Tibial nerve (tissue), 4 donors: Measurements from ENCODE around the gene EPB41L4B. TPM values are rescaled to one million over a fixed set of nuclear protein-coding genes. Genes with fewer than 3 reads are reported as not detected.

Source experiments
- DNase-seq, 2 donors: peaks; one replicate each; pipeline ENCODE4 v3.0.0-alpha.2; 2019; ENCODE audit warnings: low spot score in 2 of 2
- H3K27ac ChIP-seq, 4 donors: fragments of 200-600 bp; sonication (generic) in 3 of 4; one replicate each; pipeline ENCODE4 v1.5.1; 2017 to 2019; ENCODE audit warnings: mild to moderate bottlenecking in 1 of 4
- H3K27me3 ChIP-seq, 2 donors: fragments of 200-600 bp; sonication (generic) in 1 of 2; one replicate each; pipeline versions ENCODE4 v1.5.1 to v1.6.0; 2017 to 2019
- H3K36me3 ChIP-seq, 3 donors: fragments of 200-600 bp; sonication (generic); one replicate each; pipeline ENCODE4 v1.5.1; 2018 to 2019
- H3K4me1 ChIP-seq, 4 donors: fragments of 200-600 bp; sonication (generic) in 3 of 4; one replicate each; pipeline ENCODE4 v1.5.1; 2017 to 2019
- H3K4me3 ChIP-seq, 4 donors: fragments of 200-600 bp; sonication (generic) in 3 of 4; one replicate each; pipeline ENCODE4 v1.5.1; 2017 to 2019; ENCODE audit warnings: mild to moderate bottlenecking in 1 of 4, moderate library complexity in 1 of 4
- H3K9me3 ChIP-seq, 4 donors: fragments of 200-600 bp; sonication (generic) in 3 of 4; one replicate each; pipeline ENCODE4 v1.5.1; 2017 to 2019
- CTCF ChIP-seq, 5 experiments: fragments of 200-600 bp in 3 of 5; fragments of 450-650 bp in 2 of 5; sonication (generic) in 3 of 5; IDR thresholded peaks; one replicate each; pipeline ENCODE4 v1.5.1; 2016 to 2019; ENCODE audit warnings: antibody characterized with exemption in 5 of 5, mild to moderate bottlenecking in 3 of 5, moderate library complexity in 2 of 5
- EP300 ChIP-seq, 2 donors: sonication (generic); formaldehyde crosslinking; IDR thresholded peaks; one replicate each; pipeline ENCODE4 v1.6.1; 2017; ENCODE audit warnings: antibody characterized with exemption in 2 of 2, mild to moderate bottlenecking in 1 of 2
- POLR2A ChIP-seq, 2 donors: fragments of 450-650 bp; IDR thresholded peaks; one replicate each; pipeline ENCODE4 v1.6.1; 2017; ENCODE audit warnings: antibody characterized with exemption in 2 of 2, mild to moderate bottlenecking in 2 of 2, moderate library complexity in 2 of 2
- WGBS, 2 donors: methylation state at CpG; one replicate each; pipeline ENCODE4 v1.1.5; 2018; 5-methylcytosine and 5-hydroxymethylcytosine counted together
- total RNA-seq, 4 donors: library from RNA; depleted of rRNA; stranded (reverse); fragments of >200 nt; gene quantifications; one replicate each; pipeline ENCODE4 v1.1.0, GENCODE V29; 2016

Gene EPB41L4B
- total RNA-seq, 4 donors from 2014 or later, result 14.7 to 28.0 (median 19.1) TPM

- DNase-seq, result no peak
- 78 to 82% methylated on average over 3 of the region's 3 CpGs for WGBS, 2 donors
These were observed 47.0 kb downstream of the EPB41L4B start for GRCh38 chr9:109273869-109274268.

GRCh38 chr9:109272745-109273144 lies 48.1 kb downstream of the EPB41L4B start:
- H3K4me1 ChIP-seq, result peaks cover 0 to 14% (median 3%) of the 10 kb centered on the region in 4 donors
- TF ChIP-seq CTCF (IDR thresholded peaks at IDR 0.05), result no peak
- TF ChIP-seq EP300 (IDR thresholded peaks at IDR 0.05), result no peak
- no peak for TF ChIP-seq POLR2A (IDR thresholded peaks at IDR 0.05)
- WGBS, 2 donors, result 68 to 86% methylated on average over 2 of the region's 2 CpGs
- H3K4me3 ChIP-seq, result no peak overlapping the region
- DNase-seq, result no peak
- no peaks in the 10 kb centered on the region for H3K27me3 ChIP-seq
- H3K27ac ChIP-seq, result peak overlapping the region in 1 of 4 donors; percentile 40
- H3K9me3 ChIP-seq, result peaks cover 0 to 2% (median 0%) of the 10 kb centered on the region in 4 donors
- peaks cover 0 to 1% (median 0%) of the 10 kb centered on the region in 3 donors for H3K36me3 ChIP-seq

More at GRCh38 chr9:109273869-109274268, 47.0 kb downstream of the EPB41L4B start:
- Histone ChIP-seq H3K27ac (peak overlapping the region in 2 of 4 donors; percentile 2 to 40), H3K36me3 (peaks cover 0 to 3% (median 0%) of the 10 kb centered on the region in 3 donors), H3K4me1 (peaks cover 0 to 14% (median 3%) of the 10 kb centered on the region in 4 donors), H3K4me3 (no peak overlapping the region), H3K9me3 (no peaks in the 10 kb centered on the region), H3K27me3 (no peaks in the 10 kb centered on the region)
- TF ChIP-seq POLR2A (IDR thresholded peaks at IDR 0.05) (no peak), CTCF (IDR thresholded peaks at IDR 0.05) (no peak)

- WGBS, 2 donors, result 91 to 97% methylated on average over 4 of the region's 4 CpGs
- DNase-seq, result no peak
- Histone ChIP-seq H3K9me3 (peaks cover 0 to 7% (median 0%) of the 10 kb centered on the region in 4 donors), H3K27me3 (no peaks in the 10 kb centered on the region), H3K36me3 (peaks cover 0 to 6% (median 2%) of the 10 kb centered on the region in 3 donors), H3K4me3 (no peak overlapping the region), H3K27ac (no peak overlapping the region), H3K4me1 (peaks cover 0 to 14% (median 3%) of the 10 kb centered on the region in 4 donors)
- TF ChIP-seq CTCF (IDR thresholded peaks at IDR 0.05) (no peak), POLR2A (IDR thresholded peaks at IDR 0.05) (no peak), EP300 (IDR thresholded peaks at IDR 0.05) (no peak)
These were observed 48.8 kb downstream of the EPB41L4B start for GRCh38 chr9:109272045-109272444.

GRCh38 chr9:109270971-109271925 lies 49.6 kb downstream of the EPB41L4B start:
- DNase-seq, result no peak
- WGBS, 2 donors, result 80 to 85% methylated on average over 15 of the region's 15 CpGs
- no peak overlapping the region for H3K4me3 ChIP-seq
- TF ChIP-seq POLR2A (IDR thresholded peaks at IDR 0.05), result no peak
- H3K9me3 ChIP-seq, result peaks cover 0 to 7% (median 0%) of the 10 kb centered on the region in 4 donors
- no peak overlapping the region for H3K27ac ChIP-seq
- peaks cover 0 to 6% (median 2%) of the 10 kb centered on the region in 3 donors for H3K36me3 ChIP-seq
- H3K4me1 ChIP-seq, result peaks cover 0 to 14% (median 3%) of the 10 kb centered on the region in 4 donors
- no peaks in the 10 kb centered on the region for H3K27me3 ChIP-seq

- H3K9me3 ChIP-seq, result peaks cover 0 to 7% (median 0%) of the 10 kb centered on the region in 4 donors
- H3K27me3 ChIP-seq, result no peaks in the 10 kb centered on the region
- peaks cover 0 to 6% (median 2%) of the 10 kb centered on the region in 3 donors for H3K36me3 ChIP-seq
- peaks cover 0 to 14% (median 3%) of the 10 kb centered on the region in 4 donors for H3K4me1 ChIP-seq
- no peak overlapping the region for H3K4me3 ChIP-seq
- TF ChIP-seq POLR2A (IDR thresholded peaks at IDR 0.05) (no peak), CTCF (IDR thresholded peaks at IDR 0.05) (no peak), EP300 (IDR thresholded peaks at IDR 0.05) (no peak)
- DNase-seq, result no peak
- H3K27ac ChIP-seq, result no peak overlapping the region
These were observed 50.4 kb downstream of the EPB41L4B start for GRCh38 chr9:109270441-109270840.
